Coronary artery (tissue), 2 donors: ENCODE measurements around the gene C3orf22.

Source experiments
- DNase-seq: peaks from one replicate; pipeline ENCODE4 v3.0.0-alpha.2; 2017; ENCODE audit warnings: low spot score
- H3K27ac ChIP-seq, 2 donors: fragments of 200-600 bp; sonication (generic); one replicate each; pipeline ENCODE4 v1.5.1; 2016 to 2019
- H3K4me3 ChIP-seq: fragments of 200-600 bp; sonication (generic); 2 replicates; pipeline ENCODE4 v1.5.1; 2016; ENCODE audit warnings: mild to moderate bottlenecking, moderate library complexity
- TF ChIP-seq, protein P1 (sequence below): fragments of 200-600 bp; sonication (generic); IDR thresholded peaks from one replicate; pipeline ENCODE4 v1.5.1; 2019; ENCODE audit warnings: antibody characterized with exemption

The C3orf22 gene

DNA sequence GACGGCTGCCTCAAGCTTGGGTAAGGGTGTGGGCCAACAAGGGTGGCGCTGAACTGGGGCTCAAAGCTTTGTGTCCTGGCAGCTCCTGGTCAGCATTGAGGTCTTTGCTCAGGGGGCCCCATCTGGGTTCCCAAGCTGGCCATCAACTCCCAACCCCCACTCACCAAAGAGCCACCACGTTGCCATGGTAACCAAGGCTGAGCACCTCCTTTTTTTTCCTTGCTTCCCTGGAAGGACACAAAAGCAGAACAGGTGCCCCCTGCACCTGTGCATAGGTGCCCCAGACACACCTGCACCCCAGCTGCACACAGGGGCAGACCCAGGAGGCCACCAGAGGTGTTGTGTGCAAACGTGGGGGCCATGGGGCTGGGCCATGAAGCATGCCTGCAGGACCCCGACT lies 57.7 kb downstream of the C3orf22 start:
- Histone ChIP-seq H3K27ac (no peak overlapping the region), H3K4me3 (no peak overlapping the region)
- DNase-seq = no peak
- TF ChIP-seq, protein P1, sequence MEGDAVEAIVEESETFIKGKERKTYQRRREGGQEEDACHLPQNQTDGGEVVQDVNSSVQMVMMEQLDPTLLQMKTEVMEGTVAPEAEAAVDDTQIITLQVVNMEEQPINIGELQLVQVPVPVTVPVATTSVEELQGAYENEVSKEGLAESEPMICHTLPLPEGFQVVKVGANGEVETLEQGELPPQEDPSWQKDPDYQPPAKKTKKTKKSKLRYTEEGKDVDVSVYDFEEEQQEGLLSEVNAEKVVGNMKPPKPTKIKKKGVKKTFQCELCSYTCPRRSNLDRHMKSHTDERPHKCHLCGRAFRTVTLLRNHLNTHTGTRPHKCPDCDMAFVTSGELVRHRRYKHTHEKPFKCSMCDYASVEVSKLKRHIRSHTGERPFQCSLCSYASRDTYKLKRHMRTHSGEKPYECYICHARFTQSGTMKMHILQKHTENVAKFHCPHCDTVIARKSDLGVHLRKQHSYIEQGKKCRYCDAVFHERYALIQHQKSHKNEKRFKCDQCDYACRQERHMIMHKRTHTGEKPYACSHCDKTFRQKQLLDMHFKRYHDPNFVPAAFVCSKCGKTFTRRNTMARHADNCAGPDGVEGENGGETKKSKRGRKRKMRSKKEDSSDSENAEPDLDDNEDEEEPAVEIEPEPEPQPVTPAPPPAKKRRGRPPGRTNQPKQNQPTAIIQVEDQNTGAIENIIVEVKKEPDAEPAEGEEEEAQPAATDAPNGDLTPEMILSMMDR = no peak

DNA sequence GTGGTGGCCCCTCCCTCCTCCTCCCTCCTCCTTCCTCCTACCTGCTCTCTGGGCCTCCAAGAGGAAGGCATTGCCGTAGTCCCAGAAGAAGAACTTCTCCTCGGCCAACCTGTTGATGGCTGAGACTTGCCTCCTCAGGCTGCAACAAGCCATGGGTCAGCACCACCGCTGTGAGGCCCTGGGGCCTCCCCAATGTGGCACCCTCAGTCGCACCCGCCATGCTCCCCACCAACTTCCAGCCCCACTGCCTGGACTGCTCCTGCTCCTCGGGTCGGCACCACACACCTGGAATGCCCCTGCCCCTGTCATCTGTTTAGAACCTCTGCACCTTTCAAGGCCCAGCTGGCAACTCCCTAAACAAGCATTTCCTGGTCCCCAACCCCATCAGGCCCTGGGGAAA lies 58.7 kb downstream of the C3orf22 start:
- Histone ChIP-seq H3K27ac (no peak overlapping the region), H3K4me3 (no peak overlapping the region)
- no peak for DNase-seq
- TF ChIP-seq, protein P1 = no peak
